ENCODE measurements around the gene CHST3. TPM values are rescaled to one million over a fixed set of nuclear protein-coding genes. Genes with fewer than 3 reads are reported as not detected.

CHST3 gene
- total RNA-seq, 1 donor: 58.3 TPM

DNA sequence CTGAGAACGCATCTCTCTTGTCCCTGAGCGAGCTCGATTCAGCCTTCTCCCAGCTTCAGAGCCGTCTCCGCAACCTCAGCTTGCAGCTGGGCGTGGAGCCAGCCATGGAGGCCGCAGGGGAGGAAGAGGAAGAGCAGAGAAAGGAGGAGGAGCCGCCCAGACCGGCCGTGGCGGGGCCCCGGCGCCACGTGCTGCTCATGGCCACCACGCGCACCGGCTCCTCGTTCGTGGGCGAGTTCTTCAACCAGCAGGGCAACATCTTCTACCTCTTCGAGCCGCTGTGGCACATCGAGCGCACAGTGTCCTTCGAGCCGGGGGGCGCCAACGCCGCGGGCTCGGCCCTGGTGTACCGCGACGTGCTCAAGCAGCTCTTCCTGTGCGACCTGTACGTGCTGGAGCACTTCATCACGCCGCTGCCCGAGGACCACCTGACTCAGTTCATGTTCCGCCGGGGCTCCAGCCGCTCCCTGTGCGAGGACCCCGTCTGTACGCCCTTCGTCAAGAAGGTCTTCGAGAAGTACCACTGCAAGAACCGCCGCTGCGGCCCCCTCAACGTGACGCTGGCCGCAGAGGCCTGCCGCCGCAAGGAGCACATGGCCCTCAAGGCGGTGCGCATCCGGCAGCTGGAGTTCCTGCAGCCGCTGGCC lies 43.2 kb downstream of the CHST3 start:
- H3K4me3 ChIP-seq (ENCODE audit: low read depth, low read length): no peak overlapping the region
- TF ChIP-seq CTCF (IDR thresholded peaks at IDR 0.05; ENCODE audit: insufficient read depth, low read depth, low read length): no peak
- no peak for DNase-seq (ENCODE audit: low read depth)

DNA sequence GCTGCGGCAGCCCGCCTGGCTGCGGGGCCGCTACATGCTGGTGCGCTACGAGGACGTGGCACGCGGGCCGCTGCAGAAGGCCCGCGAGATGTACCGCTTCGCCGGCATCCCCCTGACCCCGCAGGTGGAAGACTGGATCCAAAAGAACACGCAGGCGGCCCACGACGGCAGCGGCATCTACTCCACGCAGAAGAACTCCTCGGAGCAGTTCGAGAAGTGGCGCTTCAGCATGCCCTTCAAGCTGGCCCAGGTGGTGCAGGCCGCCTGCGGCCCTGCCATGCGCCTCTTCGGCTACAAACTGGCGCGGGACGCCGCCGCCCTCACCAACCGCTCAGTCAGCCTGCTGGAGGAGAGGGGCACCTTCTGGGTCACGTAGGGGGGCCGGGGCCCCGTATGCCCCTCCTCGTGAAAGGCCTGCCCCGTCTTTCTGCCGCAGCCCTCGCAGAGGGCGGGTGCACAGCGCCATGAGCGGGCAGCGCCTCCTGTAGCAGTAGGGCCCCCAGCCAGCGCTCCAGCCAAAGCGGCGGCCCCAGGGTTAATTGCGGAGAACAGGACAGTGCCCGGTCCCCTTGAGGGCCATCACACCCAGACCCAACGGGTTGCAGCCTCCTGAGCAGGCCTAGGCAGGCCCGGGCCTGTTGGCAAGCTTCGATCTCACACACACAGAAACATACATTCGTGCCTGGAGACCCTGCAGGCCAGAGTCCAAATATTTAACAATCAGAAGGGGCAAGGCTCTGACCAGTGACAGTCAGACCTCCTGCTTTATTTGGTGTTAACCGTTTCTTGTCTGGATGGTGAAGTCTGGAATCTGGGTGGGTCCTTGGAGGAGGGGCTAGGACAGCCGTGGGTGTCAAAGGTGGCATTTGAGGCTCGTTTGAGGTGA lies 44.1 kb downstream of the CHST3 start:
- no peak for TF ChIP-seq CTCF (IDR thresholded peaks at IDR 0.05; ENCODE audit: insufficient read depth, low read depth, low read length)
- DNase-seq (ENCODE audit: low read depth): no peak

DNA sequence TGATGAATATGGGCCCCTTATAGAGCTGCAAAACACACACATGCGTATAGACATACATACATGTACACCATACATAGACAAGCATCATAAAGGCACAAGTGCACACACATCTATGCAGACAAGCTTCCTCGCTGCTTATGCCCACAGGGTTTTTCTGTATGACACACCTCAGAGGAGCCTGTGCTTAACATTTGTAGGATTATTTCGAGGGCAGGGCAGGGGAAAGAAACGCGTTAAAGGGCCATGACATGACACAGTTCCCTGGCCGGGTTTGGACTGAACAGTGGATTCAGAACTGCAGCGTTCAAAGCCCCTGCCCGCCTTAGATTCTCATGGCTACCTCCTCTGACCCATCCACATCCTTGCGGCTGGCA lies 44.8 kb downstream of the CHST3 start:
- TF ChIP-seq CTCF (IDR thresholded peaks at IDR 0.05; ENCODE audit: insufficient read depth, low read depth, low read length): no peak
- no peak for DNase-seq (ENCODE audit: low read depth)
- no peak overlapping the region for H3K4me3 ChIP-seq (ENCODE audit: low read depth, low read length)

More for the DNA sequence above, 44.1 kb downstream of the CHST3 start:
- no peak overlapping the region for H3K4me3 ChIP-seq (ENCODE audit: low read depth, low read length)

DNA sequence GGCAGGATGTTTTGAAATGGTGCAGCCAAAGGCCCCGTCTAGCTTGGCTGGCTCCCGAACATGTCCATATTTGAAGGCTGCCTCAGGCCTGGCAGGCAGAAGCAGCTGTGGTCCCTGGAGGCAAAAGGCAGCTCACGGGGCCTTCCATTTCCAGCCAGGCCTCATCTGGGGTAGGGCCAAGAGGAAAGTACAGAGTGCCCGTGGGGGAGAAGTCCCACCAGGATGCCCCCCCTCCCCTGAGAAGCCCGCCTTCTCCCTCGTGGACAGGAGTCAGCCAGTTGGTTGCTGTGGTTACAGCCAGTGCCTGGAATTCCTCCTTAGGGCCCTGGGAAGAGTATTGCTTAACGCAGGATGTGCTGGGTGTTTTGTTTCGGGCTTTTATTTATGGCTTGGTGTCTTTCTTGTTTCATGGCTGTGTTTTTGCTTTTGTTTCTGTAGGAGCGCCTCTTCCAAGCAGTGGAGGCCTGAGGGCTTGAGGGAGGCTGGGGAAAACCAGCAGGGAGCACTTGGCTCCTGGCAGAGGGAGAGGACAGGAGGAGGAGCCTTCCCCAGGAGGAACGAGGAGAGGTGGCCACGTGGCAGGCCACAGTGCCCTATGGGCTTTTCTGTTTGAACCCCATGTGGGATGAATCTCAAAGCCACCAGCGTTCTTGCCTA lies 45.4 kb downstream of the CHST3 start:
- peak; percentile 99 for DNase-seq (ENCODE audit: low read depth)
- H3K4me3 ChIP-seq (ENCODE audit: low read depth, low read length): no peak overlapping the region
- TF ChIP-seq CTCF (IDR thresholded peaks at IDR 0.05; ENCODE audit: insufficient read depth, low read depth, low read length): peak; percentile 5

- no peak for TF ChIP-seq CTCF (IDR thresholded peaks at IDR 0.05; ENCODE audit: insufficient read depth, low read depth, low read length)
- H3K4me3 ChIP-seq (ENCODE audit: low read depth, low read length): no peak overlapping the region
- DNase-seq (ENCODE audit: low read depth): peak; percentile 47
Measured at GRCh38 chr10:72010234-72010973, 46.2 kb downstream of the CHST3 start.

- DNase-seq (ENCODE audit: low read depth): no peak
- TF ChIP-seq CTCF (IDR thresholded peaks at IDR 0.05; ENCODE audit: insufficient read depth, low read depth, low read length): no peak
- no peak overlapping the region for H3K4me3 ChIP-seq (ENCODE audit: low read depth, low read length)
Measured at GRCh38 chr10:72011016-72011415, 46.8 kb downstream of the CHST3 start.
